Loucy (cell line): Measurements from ENCODE around the gene KIF22.

ENCODE experiments used
- EZH2phosphoT487 ChIP-seq: fragments of 200-600 bp; IDR thresholded peaks from 2 replicates; pipeline ENCODE4 v1.6.1; 2018; ENCODE audit warnings: antibody characterized with exemption, mild to moderate bottlenecking, moderate library complexity, borderline replicate concordance
- TF ChIP-seq, protein P1 (sequence below): fragments of 200-600 bp; sonication (generic); conservative IDR thresholded peaks from 2 replicates; pipeline ENCODE4 v1.5.1; 2014; ENCODE audit warnings: mild to moderate bottlenecking, antibody characterized with exemption, low read length

DNA sequence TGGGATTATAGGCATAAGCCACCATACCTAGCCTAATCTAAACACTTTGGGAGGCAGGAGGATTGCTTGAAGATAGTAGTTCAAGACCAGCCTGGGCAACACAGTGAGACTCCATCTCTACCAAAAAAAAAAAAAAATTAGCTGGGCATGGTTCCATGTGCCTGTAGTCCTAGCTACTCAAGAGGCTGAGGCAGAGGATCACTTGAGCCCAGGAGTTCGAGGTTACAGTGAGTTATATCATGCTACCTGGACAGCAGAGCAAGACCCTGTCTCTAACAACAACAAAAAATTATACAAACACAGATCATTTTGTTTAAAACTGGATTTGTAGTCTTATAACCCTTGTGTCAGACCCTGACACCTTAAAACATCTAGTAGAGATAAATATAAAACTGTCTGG, 37.0 kb upstream of the KIF22 start:
- TF ChIP-seq, protein P1, sequence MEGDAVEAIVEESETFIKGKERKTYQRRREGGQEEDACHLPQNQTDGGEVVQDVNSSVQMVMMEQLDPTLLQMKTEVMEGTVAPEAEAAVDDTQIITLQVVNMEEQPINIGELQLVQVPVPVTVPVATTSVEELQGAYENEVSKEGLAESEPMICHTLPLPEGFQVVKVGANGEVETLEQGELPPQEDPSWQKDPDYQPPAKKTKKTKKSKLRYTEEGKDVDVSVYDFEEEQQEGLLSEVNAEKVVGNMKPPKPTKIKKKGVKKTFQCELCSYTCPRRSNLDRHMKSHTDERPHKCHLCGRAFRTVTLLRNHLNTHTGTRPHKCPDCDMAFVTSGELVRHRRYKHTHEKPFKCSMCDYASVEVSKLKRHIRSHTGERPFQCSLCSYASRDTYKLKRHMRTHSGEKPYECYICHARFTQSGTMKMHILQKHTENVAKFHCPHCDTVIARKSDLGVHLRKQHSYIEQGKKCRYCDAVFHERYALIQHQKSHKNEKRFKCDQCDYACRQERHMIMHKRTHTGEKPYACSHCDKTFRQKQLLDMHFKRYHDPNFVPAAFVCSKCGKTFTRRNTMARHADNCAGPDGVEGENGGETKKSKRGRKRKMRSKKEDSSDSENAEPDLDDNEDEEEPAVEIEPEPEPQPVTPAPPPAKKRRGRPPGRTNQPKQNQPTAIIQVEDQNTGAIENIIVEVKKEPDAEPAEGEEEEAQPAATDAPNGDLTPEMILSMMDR, result no peak
- no peak for TF ChIP-seq EZH2phosphoT487
